CD4-positive, alpha-beta T cell (primary cell): ENCODE data around the gene LINGO1. TPM values are rescaled to one million over a fixed set of nuclear protein-coding genes. Genes with fewer than 3 reads are reported as not detected.

Experiments
- ATAC-seq: fragments of 200-7000 bp; cut with Tn5 transposase; one replicate; pipeline ENCODE4 v1.10.0; 2022; ENCODE audit warnings: mild to moderate bottlenecking; ENCODE audit not compliant: poor library complexity
- CTCF ChIA-PET: fragments of 350-600 bp; sonication (Branson Sonifier 250); formaldehyde crosslinking; loops from one replicate; lab custom pipeline; 2021; ENCODE audit warnings: antibody characterized with exemption, inconsistent platforms; lab: Charles Lee
- POLR2A ChIA-PET: fragments of 350-600 bp; sonication (Branson Sonifier 250); formaldehyde crosslinking; loops from one replicate; lab custom pipeline; 2021; ENCODE audit warnings: antibody characterized with exemption, inconsistent platforms; lab: Charles Lee
- DNase-seq, 14 experiments: peaks; one replicate each; pipeline ENCODE4 v3.0.0-alpha.2; 2013 to 2020; ENCODE audit warnings: mixed read lengths in 2 of 14
- H3K27ac ChIP-seq, 2 donors: one replicate each; pipeline versions ENCODE4 v1.5.1 to v1.7.0; 2013; ENCODE audit warnings: low read length in 2 of 2, low read depth in 1 of 2, mild to moderate bottlenecking in 1 of 2
- H3K27me3 ChIP-seq, 2 experiments: 1 replicate in 1 of 2; 2 replicates in 1 of 2; pipeline versions ENCODE4 v1.6.1 to v1.7.0; 2013; ENCODE audit warnings: low read length in 2 of 2, control low read depth in 1 of 2, mild to moderate bottlenecking in 1 of 2, moderate library complexity in 1 of 2; ENCODE audit not compliant: insufficient read depth in 2 of 2, control insufficient read depth in 1 of 2
- H3K36me3 ChIP-seq: one replicate; pipeline ENCODE4 v1.6.1; 2013; ENCODE audit warnings: low read length, control low read depth; ENCODE audit not compliant: insufficient read depth
- H3K4me1 ChIP-seq: one replicate; pipeline ENCODE4 v1.6.1; 2013; ENCODE audit warnings: low read length, control low read depth; ENCODE audit not compliant: insufficient read depth
- H3K4me3 ChIP-seq: one replicate; pipeline ENCODE4 v1.5.1; 2013; ENCODE audit warnings: mild to moderate bottlenecking, low read length, moderate library complexity
- H3K9me3 ChIP-seq, 2 experiments: 1 replicate in 1 of 2; 2 replicates in 1 of 2; pipeline versions ENCODE4 v1.6.1 to v1.7.0; 2013; ENCODE audit warnings: low read length in 2 of 2, mild to moderate bottlenecking in 2 of 2, control low read depth in 1 of 2, moderate library complexity in 1 of 2; ENCODE audit not compliant: control insufficient read depth in 1 of 2, insufficient read depth in 1 of 2
- H3K27ac Mint-ChIP-seq: one replicate; pipeline ENCODE4 v1.8.0; 2020; ENCODE audit warnings: mixed read lengths
- H3K27me3 Mint-ChIP-seq: one replicate; pipeline ENCODE4 v1.8.0; 2021; ENCODE audit warnings: mixed read lengths
- H3K36me3 Mint-ChIP-seq: one replicate; pipeline ENCODE4 v1.8.0; 2021; ENCODE audit warnings: low read depth, mixed read lengths
- H3K4me1 Mint-ChIP-seq: one replicate; pipeline ENCODE4 v1.8.0; 2021; ENCODE audit warnings: low read depth, mixed read lengths
- H3K4me3 Mint-ChIP-seq: one replicate; pipeline ENCODE4 v1.8.0; 2020; ENCODE audit warnings: mild to moderate bottlenecking, mixed read lengths
- H3K9me3 Mint-ChIP-seq: one replicate; pipeline ENCODE4 v1.8.0; 2020; ENCODE audit warnings: mixed read lengths
- intact Hi-C, 2 experiments: fragments of 100-400 bp; cut with DNase I in 1 of 2; cut with micrococcal nuclease in 1 of 2; formaldehyde crosslinking; loops; one replicate each; pipeline versions ENCODE4 v1.15.1 to v1.9.0; 2023 to 2025; cut with DNase I, micrococcal nuclease
- total RNA-seq, 174 experiments: library from RNA in 2 of 174; stranded (reverse) in 2 of 174; gene quantifications; one replicate each; pipeline ENCODE4 v1.2.3 and lab custom pipeline; 2021 to 2026
- TF ChIP-seq, protein P1 (sequence below): fragments of 200-600 bp; IDR thresholded peaks from one replicate; pipeline ENCODE4 v1.8.0; 2022; ENCODE audit warnings: antibody characterized with exemption, mild to moderate bottlenecking

The LINGO1 gene
- total RNA-seq, 2 experiments from 2014 or later: not detected

DNA sequence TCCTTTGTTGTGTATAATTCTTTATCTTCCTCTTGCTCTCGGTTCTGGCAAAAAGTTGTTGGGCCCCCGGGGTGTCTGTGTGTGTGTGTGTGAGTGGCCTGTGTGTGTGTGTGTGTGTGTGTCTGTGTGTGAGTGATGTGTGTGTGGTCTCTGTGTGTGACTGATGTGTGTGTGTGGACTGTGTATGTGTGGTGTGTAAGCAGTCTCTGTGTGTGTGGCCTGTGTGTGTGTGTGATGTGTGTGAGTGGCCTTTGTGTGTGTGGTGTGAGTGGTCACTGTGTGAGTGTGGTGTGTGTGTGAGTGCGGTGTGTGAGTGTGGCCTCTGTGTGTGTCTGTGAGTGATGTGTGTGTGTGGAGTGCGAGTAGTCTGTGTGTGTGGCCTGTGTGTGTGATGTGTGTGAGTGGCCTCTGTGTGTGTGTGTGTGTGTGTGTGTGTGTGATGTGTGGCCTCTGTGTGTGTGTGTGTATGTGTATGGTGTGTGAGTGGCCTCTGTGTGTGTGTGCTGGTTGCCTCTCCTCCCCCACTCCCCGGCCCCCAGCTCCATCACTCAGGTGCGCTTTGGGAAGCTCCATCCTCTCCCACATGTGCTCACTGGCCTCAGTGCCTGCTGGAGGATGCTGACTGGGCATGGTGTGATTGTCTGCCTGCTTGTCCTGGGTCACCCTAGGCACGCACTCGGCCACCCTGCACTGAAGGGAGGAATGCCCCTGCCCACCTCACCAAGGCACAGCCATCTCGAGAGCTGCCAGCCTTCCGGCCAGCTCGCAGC is 8.8 kb downstream of the LINGO1 start:
- no peak overlapping the region for H3K27ac ChIP-seq
- Mint-ChIP-seq H3K4me3 (no peak overlapping the region), H3K36me3 (no peaks in the 10 kb centered on the region), H3K27me3 (peaks cover 2% of the 10 kb centered on the region), H3K27ac (no peak overlapping the region), H3K4me1 (no peaks in the 10 kb centered on the region), H3K9me3 (no peaks in the 10 kb centered on the region)
- ChIA-PET CTCF (no interaction called here), POLR2A (no interaction called here)
- ATAC-seq: no peak
- no peaks in the 10 kb centered on the region for H3K9me3 ChIP-seq
- H3K4me1 ChIP-seq: no peaks in the 10 kb centered on the region
- no peak for DNase-seq
- TF ChIP-seq, protein P1, sequence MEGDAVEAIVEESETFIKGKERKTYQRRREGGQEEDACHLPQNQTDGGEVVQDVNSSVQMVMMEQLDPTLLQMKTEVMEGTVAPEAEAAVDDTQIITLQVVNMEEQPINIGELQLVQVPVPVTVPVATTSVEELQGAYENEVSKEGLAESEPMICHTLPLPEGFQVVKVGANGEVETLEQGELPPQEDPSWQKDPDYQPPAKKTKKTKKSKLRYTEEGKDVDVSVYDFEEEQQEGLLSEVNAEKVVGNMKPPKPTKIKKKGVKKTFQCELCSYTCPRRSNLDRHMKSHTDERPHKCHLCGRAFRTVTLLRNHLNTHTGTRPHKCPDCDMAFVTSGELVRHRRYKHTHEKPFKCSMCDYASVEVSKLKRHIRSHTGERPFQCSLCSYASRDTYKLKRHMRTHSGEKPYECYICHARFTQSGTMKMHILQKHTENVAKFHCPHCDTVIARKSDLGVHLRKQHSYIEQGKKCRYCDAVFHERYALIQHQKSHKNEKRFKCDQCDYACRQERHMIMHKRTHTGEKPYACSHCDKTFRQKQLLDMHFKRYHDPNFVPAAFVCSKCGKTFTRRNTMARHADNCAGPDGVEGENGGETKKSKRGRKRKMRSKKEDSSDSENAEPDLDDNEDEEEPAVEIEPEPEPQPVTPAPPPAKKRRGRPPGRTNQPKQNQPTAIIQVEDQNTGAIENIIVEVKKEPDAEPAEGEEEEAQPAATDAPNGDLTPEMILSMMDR: no peak
- H3K27me3 ChIP-seq: no peaks in the 10 kb centered on the region
- H3K4me3 ChIP-seq: no peak overlapping the region
- intact Hi-C loops: no loop called here
- no peaks in the 10 kb centered on the region for H3K36me3 ChIP-seq

DNA sequence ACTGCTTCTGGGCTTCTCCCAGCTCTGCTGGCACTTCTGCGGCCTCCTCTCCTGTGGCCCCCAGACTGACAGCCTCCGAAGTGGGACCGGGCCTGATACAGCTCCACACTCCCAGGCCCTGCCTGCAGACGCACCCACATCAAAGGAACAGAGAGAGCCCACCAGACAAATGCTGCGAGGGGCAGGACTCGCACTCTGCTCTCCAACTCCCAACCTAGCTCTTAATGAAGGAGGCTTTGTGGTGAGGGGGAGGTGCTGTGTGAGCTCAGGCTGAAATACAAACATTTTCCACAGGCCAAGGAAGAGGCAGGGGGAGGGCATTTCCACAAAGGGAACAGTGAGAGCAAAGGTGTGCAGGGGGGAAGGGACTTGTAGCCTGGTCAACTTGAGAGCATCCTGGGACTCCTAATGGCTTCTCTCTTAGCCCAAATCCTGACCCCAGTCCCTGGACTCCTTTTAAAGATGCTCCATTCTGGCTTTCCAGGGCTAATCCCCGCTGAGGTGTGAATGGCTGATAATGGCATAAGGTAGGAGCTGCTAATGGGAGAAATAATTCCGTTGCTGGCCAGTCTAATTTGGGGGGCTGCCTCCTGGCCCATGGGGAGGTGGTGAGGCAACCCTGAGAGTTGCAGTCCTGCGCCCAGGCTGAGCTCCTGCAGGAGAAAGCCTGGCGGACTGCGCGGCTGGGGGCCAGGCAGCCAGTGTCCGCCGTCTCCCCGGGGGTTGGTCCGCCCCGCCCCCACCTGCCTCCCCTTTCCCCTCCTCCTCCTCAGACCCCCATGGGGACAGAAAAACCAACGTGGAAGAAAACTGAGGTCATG is 9.6 kb downstream of the LINGO1 start:
- Histone ChIP-seq H3K27me3 (no peaks in the 10 kb centered on the region), H3K4me3 (no peak overlapping the region), H3K4me1 (no peaks in the 10 kb centered on the region), H3K36me3 (no peaks in the 10 kb centered on the region), H3K27ac (no peak overlapping the region), H3K9me3 (no peaks in the 10 kb centered on the region)
- H3K9me3 Mint-ChIP-seq: no peaks in the 10 kb centered on the region
- ATAC-seq: no peak
- TF ChIP-seq, protein P1: no peak
- H3K4me1 Mint-ChIP-seq: no peaks in the 10 kb centered on the region
- H3K27ac Mint-ChIP-seq: no peak overlapping the region
- H3K36me3 Mint-ChIP-seq: no peaks in the 10 kb centered on the region
- H3K27me3 Mint-ChIP-seq: no peaks in the 10 kb centered on the region
- no peak overlapping the region for H3K4me3 Mint-ChIP-seq
- POLR2A ChIA-PET: no interaction called here
- intact Hi-C loops: no loop called here
- CTCF ChIA-PET: no interaction called here
- no peak for DNase-seq

DNA sequence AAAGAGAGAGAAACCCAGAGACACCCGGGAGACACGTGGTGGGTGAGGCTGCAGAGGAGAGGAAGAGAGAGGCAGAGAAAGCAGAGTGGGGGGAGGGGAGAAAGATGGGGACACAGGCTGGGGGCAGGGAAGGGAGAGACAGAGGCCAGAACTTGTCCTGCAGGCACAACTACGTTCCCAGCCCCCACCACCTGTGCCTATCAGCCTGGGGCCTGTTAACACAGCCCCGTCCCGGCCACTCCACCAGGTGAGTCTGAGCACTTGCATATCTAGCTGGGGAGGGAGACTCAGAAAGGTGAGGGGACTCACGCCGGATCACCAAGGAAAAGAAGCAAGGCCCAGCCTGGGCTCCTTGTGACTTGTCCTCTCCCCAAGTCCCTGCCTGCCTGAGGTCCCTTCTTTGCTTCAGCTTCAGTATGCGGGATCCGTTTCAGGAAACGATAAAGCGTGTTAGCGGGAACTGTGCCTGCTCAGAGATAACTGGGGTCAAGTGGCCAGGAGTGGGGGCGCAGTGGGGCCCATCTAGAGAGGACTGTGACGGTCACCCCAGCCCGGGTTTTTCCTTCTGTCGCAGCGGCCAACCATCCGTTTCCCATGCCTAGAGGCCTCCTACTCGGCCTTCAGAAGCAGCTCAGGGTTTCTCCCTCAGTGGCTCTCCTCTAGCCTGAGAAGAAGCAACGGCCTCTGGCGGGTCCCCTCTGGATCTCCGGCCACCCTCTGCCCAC is 10.3 kb downstream of the LINGO1 start:
- H3K36me3 ChIP-seq: no peaks in the 10 kb centered on the region
- H3K27me3 ChIP-seq: no peaks in the 10 kb centered on the region
- ChIA-PET POLR2A (no interaction called here), CTCF (no interaction called here)
- H3K27ac ChIP-seq: no peak overlapping the region
- TF ChIP-seq, protein P1: no peak
- no peaks in the 10 kb centered on the region for H3K9me3 ChIP-seq
- Mint-ChIP-seq H3K27ac (no peak overlapping the region), H3K4me3 (no peak overlapping the region), H3K9me3 (no peaks in the 10 kb centered on the region), H3K4me1 (no peaks in the 10 kb centered on the region), H3K27me3 (no peaks in the 10 kb centered on the region), H3K36me3 (no peaks in the 10 kb centered on the region)
- intact Hi-C loops: no loop called here
- no peak for DNase-seq
- no peak for ATAC-seq
- no peak overlapping the region for H3K4me3 ChIP-seq
- no peaks in the 10 kb centered on the region for H3K4me1 ChIP-seq
